ENCODE data around the gene WDR35.

- TF ChIP-seq CTCF (IDR thresholded peaks at IDR 0.05 in 2 of 3, conservative IDR thresholded peaks at IDR 0.05 in 1 of 3; ENCODE audit: control insufficient read depth in 2 of 3, extremely low read depth in 1 of 3, insufficient read depth in 1 of 3, low read depth in 3 of 3, low read length in 3 of 3) (no peak), SMC3 (IDR thresholded peaks at IDR 0.05; ENCODE audit: borderline replicate concordance, low read length) (no peak), EZH2 (IDR thresholded peaks at IDR 0.05; ENCODE audit: borderline replicate concordance, control insufficient read depth, low read depth, low read length) (no peak), NFIC (IDR thresholded peaks at IDR 0.05; ENCODE audit: low read depth, low read length) (no peak), SRF (IDR thresholded peaks at IDR 0.05; ENCODE audit: low read depth in 2 of 2, low read length in 2 of 2) (no peak), HSF1 (IDR thresholded peaks at IDR 0.05; ENCODE audit: low read depth, low read length) (no peak)
These were observed 47.8 kb upstream of the WDR35 start for GRCh38 chr2:20037660-20038059.

Measured in GM12878 (cell line).